Myocyte (in vitro differentiated cells): Measurements from ENCODE around the gene FES. TPM values are rescaled to one million over a fixed set of nuclear protein-coding genes. Genes with fewer than 3 reads are reported as not detected.
"Not testable (repeated sequence)": the region's sequence is repeated elsewhere in the genome, so short reads cannot be mapped to it uniquely, and the experiment has no call there.

Experiments used
- DNase-seq: peaks from one replicate; pipeline ENCODE4 v3.0.0-alpha.2; 2012; ENCODE audit warnings: low read depth
- total RNA-seq: library from RNA; depleted of rRNA; stranded (reverse); fragments of >200 nt; gene quantifications from 2 replicates; pipeline ENCODE4 v1.2.3, GENCODE V29; 2014

Gene FES
- total RNA-seq, 1 donor from 2014 or later = 0.43 TPM

DNA sequence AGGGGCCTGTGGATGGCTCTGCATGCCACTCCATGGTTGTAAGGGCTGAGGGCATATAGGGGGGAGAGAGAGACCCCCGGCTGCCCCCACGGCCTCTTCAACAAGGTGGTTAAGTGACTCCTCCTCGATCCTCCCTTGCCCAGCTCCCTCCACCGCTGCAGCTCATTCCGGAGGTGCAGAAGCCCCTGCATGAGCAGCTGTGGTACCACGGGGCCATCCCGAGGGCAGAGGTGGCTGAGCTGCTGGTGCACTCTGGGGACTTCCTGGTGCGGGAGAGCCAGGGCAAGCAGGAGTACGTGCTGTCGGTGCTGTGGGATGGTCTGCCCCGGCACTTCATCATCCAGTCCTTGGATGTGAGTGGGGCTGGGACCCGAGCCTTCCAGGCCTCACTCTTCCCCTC is 6.5 kb downstream of the FES start:
- no peak for DNase-seq

DNA sequence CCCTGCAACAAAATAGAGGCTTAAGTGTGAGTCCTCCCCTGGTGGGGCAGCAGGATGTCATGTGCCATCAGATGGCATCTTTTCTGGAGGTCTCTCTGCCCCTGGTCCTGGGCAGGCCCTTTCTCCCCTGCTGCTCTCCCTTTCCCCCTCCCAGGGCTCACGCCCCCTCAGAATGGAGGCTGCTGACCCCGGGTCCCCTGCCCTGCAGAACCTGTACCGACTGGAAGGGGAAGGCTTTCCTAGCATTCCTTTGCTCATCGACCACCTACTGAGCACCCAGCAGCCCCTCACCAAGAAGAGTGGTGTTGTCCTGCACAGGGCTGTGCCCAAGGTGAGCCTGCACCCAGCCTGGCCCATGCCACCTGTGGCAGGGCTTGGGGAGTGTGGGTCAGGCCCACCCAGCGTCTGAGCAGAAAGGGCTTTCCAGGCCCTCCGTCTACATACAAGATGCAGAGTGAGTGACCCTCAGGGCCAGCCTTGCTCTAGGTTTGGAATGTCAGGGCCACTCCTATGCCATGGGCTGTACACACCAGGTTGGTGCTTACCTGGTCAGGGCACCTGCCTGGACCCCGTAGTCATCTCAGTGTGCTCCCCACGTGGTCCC is 7.1 kb downstream of the FES start:
- DNase-seq = no peak

- no peak for DNase-seq
Observed at GRCh38 chr15:90892023-90892422, 7.7 kb downstream of the FES start.

GRCh38 chr15:90892498-90893174 is 8.3 kb downstream of the FES start:
- DNase-seq = no peak

- DNase-seq = no peak
Observed at GRCh38 chr15:90893175-90894090, 9.1 kb downstream of the FES start.

GRCh38 chr15:90895571-90896117 is 11.3 kb downstream of the FES start:
- DNase-seq = peak; percentile 26

GRCh38 chr15:90897131-90897655 is 12.9 kb downstream of the FES start:
- not testable (repeated sequence) for DNase-seq

DNA sequence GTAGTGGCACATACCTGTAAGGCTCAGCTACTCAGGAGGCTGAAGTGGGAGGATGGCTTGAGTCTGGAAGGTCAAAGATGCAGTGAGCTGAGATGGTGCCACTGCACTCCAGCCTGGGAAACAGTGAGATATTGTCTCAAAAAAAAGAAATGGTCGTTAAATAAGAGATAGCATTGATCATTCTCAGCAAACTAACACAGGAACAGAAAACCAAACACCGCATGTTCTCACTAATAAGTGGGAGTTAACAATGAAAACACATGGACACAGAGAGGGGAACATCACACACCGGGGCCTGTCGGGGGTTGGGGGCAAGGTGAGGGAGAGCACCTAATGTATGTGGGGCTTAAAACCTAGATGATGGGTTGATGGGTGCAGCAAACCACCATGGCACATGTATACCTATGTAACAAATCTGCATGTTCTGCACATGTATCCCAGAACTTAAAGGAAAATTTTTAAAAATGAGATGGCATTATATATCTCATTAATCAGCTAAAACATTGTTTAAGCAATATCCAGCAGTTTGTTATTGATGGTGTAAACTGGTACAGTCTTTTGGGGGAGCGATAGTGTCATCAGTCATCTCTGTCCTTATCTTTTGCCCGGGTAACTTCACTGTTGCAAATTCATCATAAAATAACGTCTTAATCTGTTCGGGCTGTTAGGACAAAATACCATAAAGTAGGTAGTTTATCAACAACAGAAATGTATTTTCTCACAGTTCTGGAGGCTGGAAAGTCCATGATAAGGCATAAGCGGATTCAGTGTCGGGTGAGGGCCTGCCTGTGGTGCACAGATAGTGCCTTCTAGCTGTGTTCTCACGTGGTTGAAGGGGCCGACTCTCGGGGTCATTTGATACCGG is 17.1 kb downstream of the FES start:
- DNase-seq = no peak

- peak; percentile 84 for DNase-seq
Observed at GRCh38 chr15:90902040-90902839, 17.9 kb downstream of the FES start.

DNA sequence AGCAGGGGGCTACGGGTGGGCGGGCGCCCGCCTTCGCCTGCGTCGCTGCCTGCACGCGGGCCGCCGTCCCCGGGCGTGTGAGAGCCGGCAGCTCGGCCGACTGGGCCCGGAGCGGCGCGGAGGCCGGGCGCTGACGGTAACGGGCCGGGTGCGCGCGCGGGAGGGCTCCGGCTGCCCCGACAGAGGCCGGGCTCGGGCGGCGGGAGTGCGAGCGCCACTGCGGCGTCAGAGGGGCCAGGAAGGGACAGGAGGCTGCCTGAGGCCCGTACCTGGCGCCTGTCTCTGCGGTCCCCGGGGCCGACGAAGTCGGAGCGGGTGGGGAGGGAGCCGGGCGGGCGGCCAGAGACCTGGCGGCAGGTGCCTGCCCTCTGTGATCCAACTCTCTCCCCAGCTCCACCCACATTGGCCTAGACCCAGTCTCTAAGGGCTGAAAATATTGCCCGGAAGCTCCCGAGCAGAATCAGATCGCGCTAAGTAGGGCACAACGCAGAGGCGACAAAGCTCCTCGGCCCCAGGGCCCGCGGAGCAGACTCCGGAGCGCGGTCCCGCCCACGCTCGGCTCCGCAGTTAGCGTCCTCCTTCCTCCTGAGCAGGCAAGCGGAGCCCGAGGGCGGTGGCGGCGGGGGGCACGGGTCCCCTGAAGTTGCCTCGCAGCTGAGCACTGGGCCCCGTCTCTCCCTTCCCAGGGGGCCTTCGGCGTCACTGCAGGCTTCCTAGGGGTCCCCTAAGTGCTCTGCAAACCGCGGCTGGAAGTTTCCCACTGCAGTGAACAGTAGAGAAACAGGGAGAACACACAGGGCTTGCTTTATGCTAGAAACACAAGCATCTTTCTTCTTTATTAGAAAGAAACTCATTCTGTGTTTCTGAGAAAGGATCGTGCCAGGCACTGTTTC is 18.8 kb downstream of the FES start, which contains the start of gene MAN2A2:
TSS of gene MAN2A2 (plus strand) at position 463 of the 893 bp plus-strand sequence. CDS start 906 bp downstream, outside the sequence.
- DNase-seq = peak; percentile 64

GRCh38 chr15:90903733-90904536 is 19.6 kb downstream of the FES start:
- no peak for DNase-seq

GRCh38 chr15:90904746-90905145 is 20.4 kb downstream of the FES start:
- no peak for DNase-seq

- DNase-seq = no peak
Observed at GRCh38 chr15:90905306-90906180, 21.2 kb downstream of the FES start.

DNA sequence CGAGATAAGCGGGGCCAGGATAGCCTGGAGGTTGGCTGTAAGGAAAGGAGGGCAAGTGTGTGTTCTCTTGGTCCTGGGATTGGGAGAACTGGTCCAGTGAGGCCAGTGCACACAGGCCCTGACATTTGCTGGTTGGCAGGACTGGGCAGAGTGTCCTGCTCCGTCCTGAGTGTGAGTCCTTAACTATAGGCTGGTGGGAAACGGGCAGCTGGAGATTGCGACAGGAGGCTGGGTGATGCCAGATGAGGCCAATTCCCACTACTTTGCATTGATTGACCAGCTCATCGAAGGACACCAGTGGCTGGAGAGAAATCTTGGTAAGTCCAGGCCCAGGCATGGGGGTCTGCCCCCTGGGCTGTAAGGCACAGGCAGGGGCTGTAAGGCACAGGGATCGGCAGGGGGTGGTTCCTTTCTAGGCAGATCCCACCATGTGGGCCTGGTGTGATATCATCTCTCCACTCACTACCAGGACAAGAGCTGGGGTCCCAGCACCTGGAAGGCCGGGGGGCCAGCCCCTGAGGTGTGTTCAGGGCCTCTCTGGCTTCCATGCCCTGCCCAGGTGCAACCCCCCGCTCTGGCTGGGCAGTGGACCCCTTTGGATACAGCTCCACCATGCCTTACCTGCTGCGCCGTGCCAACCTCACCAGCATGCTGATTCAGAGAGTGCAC is 22.0 kb downstream of the FES start:
- no peak for DNase-seq

DNA sequence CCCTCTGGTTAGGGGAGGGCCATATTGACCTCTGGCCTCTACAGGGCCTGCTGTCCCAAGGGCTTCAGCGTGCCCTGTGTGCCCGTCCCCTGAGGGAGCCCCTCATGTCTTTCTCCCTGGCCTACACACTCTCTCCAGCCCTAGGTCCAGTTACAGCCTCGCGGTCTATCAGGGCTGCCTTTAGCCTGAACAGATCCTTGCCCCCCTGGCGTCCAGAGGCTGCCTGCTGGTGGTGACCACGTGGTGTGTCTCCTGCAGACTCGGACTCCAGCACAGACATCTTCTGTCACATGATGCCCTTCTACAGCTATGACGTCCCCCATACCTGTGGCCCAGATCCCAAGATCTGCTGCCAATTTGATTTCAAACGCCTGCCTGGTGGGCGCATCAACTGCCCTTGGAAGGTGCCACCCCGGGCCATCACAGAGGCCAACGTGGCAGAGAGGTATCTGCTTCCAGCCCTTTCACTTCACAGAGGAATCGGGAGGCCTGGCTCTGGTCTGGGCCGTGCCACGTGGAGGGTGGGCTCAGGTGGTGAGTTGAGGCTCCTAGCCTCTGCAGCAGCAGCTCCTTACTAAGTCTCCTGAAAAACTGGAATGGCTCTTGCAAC is 22.9 kb downstream of the FES start:
- no peak for DNase-seq
